ENCODE results near the gene MYO18B. TPM values are rescaled to one million over a fixed set of nuclear protein-coding genes. Genes with fewer than 3 reads are reported as not detected.

Gene MYO18B
- total and polyA plus RNA-seq, 2 of the 4 experiments (the other 2 are of a cell fraction) = under 0.01 TPM; not detected in 1

DNA sequence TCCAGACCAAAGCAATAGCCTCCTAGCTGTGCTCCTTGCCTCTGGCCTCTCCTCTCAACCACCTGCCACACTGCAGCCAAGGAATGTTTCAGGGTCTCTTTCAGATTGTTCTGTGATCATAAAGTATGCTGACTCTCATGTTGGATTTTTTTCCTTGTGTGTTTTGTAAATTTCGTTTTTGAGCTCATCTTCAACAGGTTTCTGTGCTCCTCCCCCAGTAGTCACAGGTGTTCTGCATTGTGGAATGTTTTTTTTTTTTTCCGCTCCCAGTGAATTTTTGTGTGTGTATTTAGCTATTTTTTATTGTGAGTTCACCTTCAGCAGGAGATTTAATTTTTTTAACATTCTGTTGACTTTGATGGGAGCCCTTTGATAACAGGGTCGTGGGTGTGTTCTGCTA is 153.7 kb downstream of the MYO18B start:
- dilution Hi-C loops (cut with HindIII; ENCODE audit: low sequenced_read_pairs, unreplicated experiment) (no loop called here), in situ Hi-C loops (cut with MboI; ENCODE audit: low sequenced_read_pairs) (no loop called here), intact Hi-C loops (cut with micrococcal nuclease) (no loop called here)
- Histone ChIP-seq H4K20me1 (ENCODE audit: insufficient read depth, low read length) (no peaks in the 10 kb centered on the region), H3K9me3 (ENCODE audit: control insufficient read depth, insufficient read depth, low read length) (peaks cover 15% of the 10 kb centered on the region), H3K14ac (replicated peaks; ENCODE audit: low read depth, low read length) (no peak overlapping the region), H3K27ac (ENCODE audit: insufficient read depth, low read length) (no peak overlapping the region), H3K9me1 (ENCODE audit: insufficient read depth, low read length) (no peaks in the 10 kb centered on the region), H2BK5ac (ENCODE audit: low read depth, low read length, poor library complexity, severe bottlenecking) (no peak overlapping the region), H3K4me1 (ENCODE audit: control insufficient read depth, insufficient read depth, low read length) (no peaks in the 10 kb centered on the region), H2AK5ac (ENCODE audit: low read depth, low read length) (no peak overlapping the region), H3K9ac (ENCODE audit: low read depth, low read length) (no peak overlapping the region), H4K8ac (ENCODE audit: low read depth in 2 of 2, low read length in 2 of 2) (no peak overlapping the region), H3K4me2 (ENCODE audit: low read depth, low read length) (no peak overlapping the region), H4K5ac (ENCODE audit: low read depth, low read length) (no peak overlapping the region), H3K56ac (ENCODE audit: extremely low read depth, insufficient read depth, low read length) (no peak overlapping the region), H2BK120ac (ENCODE audit: low read depth, low read length) (no peak overlapping the region), H3K27me3 (ENCODE audit: control insufficient read depth, insufficient read depth, low read length) (no peaks in the 10 kb centered on the region), H2AFZ (replicated peaks; ENCODE audit: low read length, poor library complexity) (no peak overlapping the region), H2BK20ac (ENCODE audit: low read depth, low read length) (no peak overlapping the region), H2BK15ac (ENCODE audit: low read depth, low read length) (no peak overlapping the region), H3K18ac (ENCODE audit: low read depth, low read length) (no peak overlapping the region), H3K36me3 (ENCODE audit: control insufficient read depth, insufficient read depth, low read length) (no peaks in the 10 kb centered on the region), H3K23ac (ENCODE audit: low read depth, low read length) (no peak overlapping the region), H4K91ac (ENCODE audit: insufficient read depth, low read depth, low read length) (no peak overlapping the region), H2AK9ac (replicated peaks; ENCODE audit: low read depth, low read length, poor library complexity) (no peak overlapping the region), H3K4ac (ENCODE audit: low read depth, low read length) (no peak overlapping the region), H3K4me3 (ENCODE audit: insufficient read depth, low read depth, low read length) (no peak overlapping the region), H3K79me1 (ENCODE audit: low read depth in 1 of 2, low read length in 2 of 2) (no peaks in the 10 kb centered on the region)
- DNase-seq = no peak
- WGBS, 2 experiments (ENCODE audit: extremely low coverage in 2 of 2, insufficient read length in 1 of 2) = 0% methylated on average over 1 of the region's 3 CpGs; no CpG with 5 or more reads in 1 of the 2 experiments
- TF ChIP-seq, protein P1, sequence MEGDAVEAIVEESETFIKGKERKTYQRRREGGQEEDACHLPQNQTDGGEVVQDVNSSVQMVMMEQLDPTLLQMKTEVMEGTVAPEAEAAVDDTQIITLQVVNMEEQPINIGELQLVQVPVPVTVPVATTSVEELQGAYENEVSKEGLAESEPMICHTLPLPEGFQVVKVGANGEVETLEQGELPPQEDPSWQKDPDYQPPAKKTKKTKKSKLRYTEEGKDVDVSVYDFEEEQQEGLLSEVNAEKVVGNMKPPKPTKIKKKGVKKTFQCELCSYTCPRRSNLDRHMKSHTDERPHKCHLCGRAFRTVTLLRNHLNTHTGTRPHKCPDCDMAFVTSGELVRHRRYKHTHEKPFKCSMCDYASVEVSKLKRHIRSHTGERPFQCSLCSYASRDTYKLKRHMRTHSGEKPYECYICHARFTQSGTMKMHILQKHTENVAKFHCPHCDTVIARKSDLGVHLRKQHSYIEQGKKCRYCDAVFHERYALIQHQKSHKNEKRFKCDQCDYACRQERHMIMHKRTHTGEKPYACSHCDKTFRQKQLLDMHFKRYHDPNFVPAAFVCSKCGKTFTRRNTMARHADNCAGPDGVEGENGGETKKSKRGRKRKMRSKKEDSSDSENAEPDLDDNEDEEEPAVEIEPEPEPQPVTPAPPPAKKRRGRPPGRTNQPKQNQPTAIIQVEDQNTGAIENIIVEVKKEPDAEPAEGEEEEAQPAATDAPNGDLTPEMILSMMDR (conservative IDR thresholded peaks at IDR 0.05; ENCODE audit: low read depth, low read length) = no peak
- CTCF ChIA-PET = no interaction called here
- POLR2A ChIA-PET (ENCODE audit: unreplicated experiment) = no interaction called here
- BruUV-seq (replicated peaks) = no TSS peak
- ATAC-seq (ENCODE audit: low read depth) = no peak
